AG09309 (cell line): ENCODE data around the gene FBXW11.

Source experiments
- DNase-seq: peaks from one replicate; pipeline ENCODE4 v3.0.0-alpha.2; 2010; ENCODE audit warnings: low read depth
- H3K4me3 ChIP-seq: 2 replicates; pipeline ENCODE4 v1.5.1; 2011; ENCODE audit warnings: mild to moderate bottlenecking, low read depth, low read length, moderate library complexity; ENCODE audit not compliant: control insufficient read depth
- CTCF ChIP-seq: IDR thresholded peaks from 2 replicates; pipeline ENCODE4 v1.5.1; 2011; ENCODE audit warnings: mild to moderate bottlenecking, low read depth, low read length, inconsistent platforms; ENCODE audit not compliant: insufficient read depth, control insufficient read depth; ENCODE audit errors: missing control alignments

The FBXW11 gene

GRCh38 chr5:171839112-171839511 is 167.3 kb downstream of the FBXW11 start:
- no peak overlapping the region for H3K4me3 ChIP-seq
- no peak for TF ChIP-seq CTCF
- no peak for DNase-seq

DNA sequence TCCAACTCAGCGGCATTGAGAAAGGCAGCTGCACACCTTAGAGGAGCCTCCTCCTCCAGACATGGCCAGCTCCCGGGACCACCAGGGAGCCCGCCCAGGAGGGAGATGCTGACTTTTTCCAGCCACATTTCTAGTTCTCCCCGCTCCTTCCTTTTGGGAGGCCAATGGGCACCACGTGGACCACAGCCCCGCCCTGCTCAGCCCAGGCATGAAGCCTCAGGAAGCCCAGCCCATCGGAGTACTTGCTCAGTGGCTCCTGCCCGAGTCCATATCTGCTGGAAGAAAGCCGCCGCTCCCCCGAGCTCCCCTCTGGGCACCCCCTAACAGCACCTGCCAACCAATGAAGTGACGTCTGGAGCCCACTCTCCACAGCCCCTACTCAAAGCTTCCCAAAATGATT is 168.4 kb downstream of the FBXW11 start:
- no peak overlapping the region for H3K4me3 ChIP-seq
- TF ChIP-seq CTCF, result no peak
- DNase-seq, result no peak

GRCh38 chr5:171837522-171837921 is 168.9 kb downstream of the FBXW11 start:
- no peak overlapping the region for H3K4me3 ChIP-seq
- no peak for TF ChIP-seq CTCF
- no peak for DNase-seq

DNA sequence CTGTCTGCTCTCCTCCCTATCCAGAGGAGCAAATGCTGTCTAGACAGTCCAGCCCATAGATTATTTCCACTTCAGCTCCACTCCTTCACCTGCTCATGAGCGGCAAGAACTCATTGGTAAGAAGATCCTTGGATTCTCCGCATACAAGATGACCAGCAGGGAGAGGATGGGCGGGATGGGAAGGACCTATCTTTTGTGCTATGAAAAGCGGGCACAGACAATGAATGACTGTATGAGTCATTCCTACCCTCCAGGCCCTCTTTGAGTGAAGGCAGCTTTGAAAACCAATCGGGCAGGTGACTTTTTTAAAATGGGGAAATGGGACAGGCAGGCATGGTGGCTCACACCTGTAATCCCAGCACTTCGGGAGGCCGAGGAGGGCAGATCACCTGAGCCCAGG is 171.4 kb downstream of the FBXW11 start:
- no peak for DNase-seq
- H3K4me3 ChIP-seq, result no peak overlapping the region
- TF ChIP-seq CTCF, result no peak

DNA sequence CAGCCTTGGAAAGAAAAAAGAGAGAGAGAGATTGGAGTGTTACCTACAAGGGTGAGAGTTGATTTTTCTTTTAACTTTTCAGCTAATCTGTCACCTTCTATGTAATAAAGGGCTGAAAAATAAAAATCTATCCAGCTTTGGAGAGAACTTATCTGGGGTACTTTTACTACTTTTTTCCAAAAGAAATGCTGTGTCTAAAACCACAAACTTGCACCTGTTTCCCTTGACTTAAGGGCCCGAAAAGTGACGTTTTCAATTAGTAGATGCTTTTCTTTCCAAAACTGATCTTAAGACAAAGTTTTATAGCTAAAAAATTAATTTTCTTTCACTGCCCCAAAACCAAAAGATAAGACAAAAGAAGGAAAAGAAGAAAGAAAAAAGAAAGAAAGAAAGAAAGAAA is 172.0 kb downstream of the FBXW11 start:
- H3K4me3 ChIP-seq, result no peak overlapping the region
- DNase-seq, result no peak
- no peak for TF ChIP-seq CTCF

- no peak overlapping the region for H3K4me3 ChIP-seq
- no peak for TF ChIP-seq CTCF
- no peak for DNase-seq
Observed at GRCh38 chr5:171832775-171833174, 173.7 kb downstream of the FBXW11 start.

GRCh38 chr5:171830686-171831085 is 175.8 kb downstream of the FBXW11 start:
- TF ChIP-seq CTCF, result no peak
- H3K4me3 ChIP-seq, result no peak overlapping the region
- DNase-seq, result no peak
